ENCODE data around the gene UPK3BL2.
"Not testable (repeated sequence)": the region's sequence is repeated elsewhere in the genome, so short reads cannot be mapped to it uniquely, and the experiment has no call there.

Gene UPK3BL2

DNA sequence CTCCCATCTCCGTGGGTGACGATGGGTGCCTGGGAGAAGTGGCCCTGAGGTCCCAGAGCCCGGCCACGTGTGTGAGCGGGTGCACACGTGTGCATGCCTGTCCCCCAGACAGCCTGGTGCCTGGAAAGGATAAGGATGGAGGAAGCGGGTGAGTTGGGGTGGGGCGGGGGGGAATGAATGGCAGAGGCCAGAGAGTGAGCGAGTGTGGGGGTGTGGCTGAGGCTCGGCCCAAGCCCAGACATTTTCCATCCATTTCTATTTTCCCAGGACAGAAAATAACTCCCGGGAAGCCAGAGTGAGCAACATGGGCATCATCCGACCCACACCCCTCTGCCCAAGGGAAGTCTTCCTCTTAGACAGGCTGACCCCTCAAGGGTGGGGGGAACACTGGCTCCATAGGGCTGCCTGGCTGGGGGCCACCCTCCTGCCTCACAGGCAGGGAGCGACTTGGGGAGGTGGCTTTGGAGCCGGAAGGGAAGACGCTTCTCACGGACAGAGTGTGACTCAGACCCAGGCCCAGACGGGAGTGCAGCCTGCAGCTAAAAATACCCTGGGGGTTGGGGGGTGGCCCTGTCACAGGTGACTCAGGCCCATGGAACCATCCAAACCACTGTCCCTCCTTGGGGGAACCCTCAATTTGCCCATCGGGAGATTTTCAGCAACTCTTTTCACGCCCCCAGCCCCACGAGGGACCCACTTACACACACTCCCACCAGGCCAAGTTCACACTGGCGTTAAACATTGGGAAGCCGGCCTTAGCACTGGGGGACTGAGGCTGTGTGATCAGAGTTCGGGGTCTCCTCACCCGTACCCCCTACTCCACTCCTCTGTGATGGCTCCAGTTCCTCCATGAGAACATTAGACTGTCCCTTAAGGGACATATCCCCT, 38.0 kb downstream of the UPK3BL2 start:
- DNase-seq (ENCODE audit: low read depth); H3K4me3 ChIP-seq (ENCODE audit: low read depth, low read length): not testable (repeated sequence)

DNA sequence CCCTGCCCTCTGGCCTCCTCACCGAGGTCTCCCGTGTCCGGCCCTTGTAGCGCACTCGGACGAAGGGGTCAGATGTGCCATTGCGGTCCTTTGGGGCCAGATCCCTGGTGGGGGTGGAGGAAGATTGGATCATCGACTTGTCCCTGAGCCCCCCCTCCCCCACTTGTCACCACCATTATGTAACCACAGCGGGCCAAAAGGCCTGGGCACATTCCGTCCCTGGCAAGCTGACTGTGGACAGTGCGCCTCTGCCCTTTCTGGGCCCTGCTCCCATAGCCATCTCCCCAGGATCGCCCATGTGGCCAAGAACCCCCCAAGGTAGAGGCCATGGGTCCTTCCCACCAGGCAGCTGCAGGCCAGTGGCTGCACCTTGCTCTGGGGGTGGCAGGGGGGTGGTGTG, 40.4 kb downstream of the UPK3BL2 start:
- not testable (repeated sequence) for H3K4me3 ChIP-seq (ENCODE audit: low read depth, low read length); DNase-seq (ENCODE audit: low read depth)

DNA sequence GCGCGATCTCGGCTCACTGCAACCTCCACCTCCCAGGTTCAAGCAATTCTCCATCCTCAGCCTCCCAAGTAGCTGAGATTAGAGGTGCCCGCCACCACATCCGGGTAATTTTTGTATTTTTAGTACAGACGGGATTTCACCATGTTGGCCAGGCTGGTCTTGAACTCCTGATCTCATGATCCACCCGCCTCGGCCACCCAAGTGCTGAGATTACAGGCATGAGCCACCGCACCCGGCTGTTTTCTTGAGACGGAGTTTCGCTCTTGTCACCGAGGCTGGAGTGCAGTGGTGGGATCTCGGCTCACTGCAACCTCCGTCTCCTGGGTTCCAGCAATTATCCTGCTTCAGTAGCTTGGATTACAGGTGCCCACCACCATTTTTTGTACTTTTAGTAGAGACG, 45.2 kb downstream of the UPK3BL2 start:
- DNase-seq (ENCODE audit: low read depth); H3K4me3 ChIP-seq (ENCODE audit: low read depth, low read length): not testable (repeated sequence)

DNA sequence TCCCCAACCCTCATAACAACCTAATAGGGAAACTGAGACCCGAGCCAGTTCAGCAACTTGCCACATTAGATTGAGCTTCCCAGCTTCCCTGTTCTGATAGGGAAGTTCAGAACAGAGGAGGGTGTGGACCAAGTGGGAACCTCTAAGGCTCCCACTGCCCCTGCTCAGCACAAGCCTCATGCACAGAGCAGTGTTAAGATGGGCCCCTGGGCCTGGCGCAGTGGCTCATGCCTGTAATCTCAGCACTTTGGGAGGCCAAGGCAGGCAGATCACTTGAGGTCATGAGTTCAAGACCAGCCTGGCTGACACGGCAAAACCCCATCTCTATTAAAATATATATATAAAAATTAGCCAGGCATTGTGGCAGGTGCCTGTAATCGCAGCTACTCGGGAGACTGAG, 46.2 kb downstream of the UPK3BL2 start:
- not testable (repeated sequence) for DNase-seq (ENCODE audit: low read depth); H3K4me3 ChIP-seq (ENCODE audit: low read depth, low read length)

DNA sequence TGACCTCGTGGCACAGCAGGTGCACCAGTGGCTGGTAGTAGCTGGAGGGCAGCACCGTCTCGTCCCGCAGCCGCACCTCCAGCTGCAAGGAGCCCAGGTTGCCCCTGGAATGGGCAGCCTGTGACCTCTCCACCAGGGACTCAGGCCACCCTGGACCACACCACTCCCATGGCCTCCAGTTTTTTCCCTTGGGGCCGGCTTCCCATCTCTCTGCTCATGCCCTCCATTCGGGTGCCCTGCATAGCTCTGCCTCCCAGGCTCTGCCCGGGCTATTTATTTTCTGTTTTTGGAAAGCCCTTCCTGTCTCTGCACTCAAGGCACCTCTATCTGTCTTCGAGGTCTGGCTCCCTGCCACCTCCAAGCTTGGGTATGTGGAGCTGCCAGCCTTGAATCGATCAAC, 46.6 kb downstream of the UPK3BL2 start:
- not testable (repeated sequence) for DNase-seq (ENCODE audit: low read depth); H3K4me3 ChIP-seq (ENCODE audit: low read depth, low read length)

DNA sequence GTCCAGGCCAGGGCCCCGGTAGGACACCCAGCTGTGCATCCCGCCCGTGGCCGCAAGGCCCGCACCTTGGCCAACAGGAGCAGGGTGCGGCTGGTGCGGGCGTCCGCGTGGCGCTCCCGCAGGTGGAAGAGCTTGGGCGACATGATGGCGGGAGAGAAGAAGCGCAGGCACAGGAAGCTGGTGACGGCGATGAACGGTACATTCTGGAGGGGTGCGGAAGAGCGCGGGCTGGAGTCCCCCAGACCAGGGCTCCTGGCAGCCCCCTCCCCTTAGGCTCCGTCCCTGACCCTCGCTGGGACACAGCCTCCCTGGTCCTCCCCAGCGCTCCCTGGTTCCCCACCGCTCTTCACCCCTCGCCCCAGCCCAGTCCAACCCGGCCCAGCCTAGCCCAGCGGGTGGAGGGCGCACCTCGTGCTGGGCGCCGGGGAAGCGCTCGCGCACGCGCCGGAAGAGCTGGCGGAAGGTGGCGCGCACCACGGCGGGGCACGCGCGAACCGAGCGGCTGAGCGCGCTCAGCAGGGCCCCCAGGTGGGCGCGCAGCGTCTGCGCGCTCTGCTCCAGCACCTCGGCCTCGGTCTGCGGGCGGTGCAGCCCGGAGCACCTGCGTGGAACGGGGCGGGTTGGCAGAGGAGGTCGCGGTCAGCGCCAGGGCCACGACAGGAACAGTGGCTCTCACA, 48.9 kb downstream of the UPK3BL2 start:
- not testable (repeated sequence) for DNase-seq (ENCODE audit: low read depth); H3K4me3 ChIP-seq (ENCODE audit: low read depth, low read length)

DNA sequence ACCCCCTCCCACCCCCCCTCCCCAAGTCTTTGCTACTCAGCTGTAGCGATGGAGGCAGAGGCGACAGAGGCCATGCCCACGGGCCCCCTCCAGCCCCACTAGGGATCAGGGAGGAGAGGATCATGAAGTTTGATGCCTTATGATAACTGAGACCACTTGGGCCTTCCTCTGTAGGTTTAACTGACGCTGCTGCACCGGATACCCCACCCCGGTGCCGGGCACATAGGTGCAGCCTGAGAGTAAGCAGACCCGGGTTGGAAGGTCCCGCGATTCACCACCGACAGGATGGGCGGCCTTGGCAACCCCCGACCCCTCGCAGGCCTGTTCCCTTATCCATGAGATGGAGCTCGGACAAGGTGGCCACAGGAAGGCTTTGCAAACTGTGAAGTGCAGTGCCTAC, 49.5 kb downstream of the UPK3BL2 start:
- not testable (repeated sequence) for DNase-seq (ENCODE audit: low read depth); H3K4me3 ChIP-seq (ENCODE audit: low read depth, low read length)

DNA sequence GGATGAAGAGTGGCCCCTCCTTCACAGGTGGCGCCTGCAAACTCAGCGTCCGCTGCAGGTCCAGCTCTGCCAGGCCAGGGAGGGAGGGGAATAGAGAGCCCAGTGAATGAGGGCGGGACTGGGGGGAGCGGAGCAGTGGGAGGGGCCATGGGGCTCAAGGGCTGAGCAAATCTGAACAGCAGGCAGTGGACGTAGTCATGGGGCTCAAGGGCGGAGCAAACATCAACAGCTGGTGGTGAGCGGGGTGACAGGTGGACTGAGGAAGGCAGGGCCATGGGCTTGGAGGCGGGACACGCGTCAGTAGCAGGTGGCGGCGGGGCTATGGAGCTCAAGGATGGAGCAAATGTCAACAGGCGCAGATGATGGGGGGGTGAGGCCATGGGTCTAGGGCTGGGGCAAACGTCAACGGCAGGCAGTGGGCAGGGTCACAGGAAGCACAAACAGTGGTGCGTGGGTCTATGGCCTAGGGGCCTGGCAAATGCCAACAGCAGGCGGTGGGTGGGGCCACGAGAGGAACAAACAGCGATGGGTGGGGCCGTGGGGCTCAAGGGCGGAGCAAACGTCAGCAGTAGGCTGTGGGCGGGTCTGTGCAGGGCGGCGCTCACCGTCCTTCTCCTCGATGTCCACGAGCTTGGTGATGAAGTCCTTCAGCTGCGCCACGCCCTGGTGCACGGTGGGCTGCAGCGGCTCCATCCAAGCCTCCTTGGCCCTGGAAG, 50.1 kb downstream of the UPK3BL2 start:
- DNase-seq (ENCODE audit: low read depth); H3K4me3 ChIP-seq (ENCODE audit: low read depth, low read length): not testable (repeated sequence)

DNA sequence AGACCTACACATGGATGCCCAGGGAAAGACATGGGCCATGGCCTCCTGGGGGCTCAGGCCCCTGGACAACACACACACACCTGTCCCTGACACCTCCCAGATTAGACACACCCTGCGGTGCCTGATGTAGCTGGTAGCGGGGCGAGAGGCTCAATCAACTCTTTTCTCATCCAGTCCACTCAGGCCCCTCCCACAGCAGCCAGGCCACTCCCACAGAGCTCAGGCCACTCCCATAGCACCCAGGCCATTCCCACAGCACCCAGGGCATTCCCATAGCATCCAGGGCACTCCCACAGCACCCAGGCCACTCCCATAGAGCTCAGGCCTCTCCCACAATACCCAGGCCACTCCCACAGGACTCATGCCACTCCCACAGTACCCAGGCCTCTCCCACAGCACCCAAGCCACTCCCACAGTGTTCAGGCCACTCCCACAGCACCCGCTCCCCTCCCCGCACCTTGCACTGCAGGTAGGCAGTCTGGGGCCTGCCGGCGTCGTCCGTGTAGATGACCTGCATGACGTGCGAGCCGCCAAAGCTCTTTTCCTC, 52.9 kb downstream of the UPK3BL2 start:
- H3K4me3 ChIP-seq (ENCODE audit: low read depth, low read length); DNase-seq (ENCODE audit: low read depth): not testable (repeated sequence)
